K562 (cell line): Measurements from ENCODE around the gene NDUFB8. TPM values are rescaled to one million over a fixed set of nuclear protein-coding genes. Genes with fewer than 3 reads are reported as not detected.

Experiments
- BMI1 ChIP-seq: fragments of 150-350 bp; IDR thresholded peaks from 2 replicates; pipeline ENCODE4 v1.6.1; 2014; ENCODE audit warnings: low read length
- BRD9 ChIP-seq: fragments of 450-650 bp; IDR thresholded peaks from 2 replicates; pipeline ENCODE4 v1.6.1; 2018; ENCODE audit warnings: low read depth; ENCODE audit not compliant: partially characterized antibody
- C11orf30 ChIP-seq: fragments of 450-650 bp; IDR thresholded peaks from 2 replicates; pipeline ENCODE4 v1.6.1; 2016; ENCODE audit warnings: low read depth, mild to moderate bottlenecking
- CCAR2 ChIP-seq: fragments of 200-400 bp; formaldehyde crosslinking; IDR thresholded peaks from 2 replicates; pipeline ENCODE4 v1.6.1; 2017; ENCODE audit warnings: mild to moderate bottlenecking, low read depth, low read length
- CCNT2 ChIP-seq: IDR thresholded peaks from 2 replicates; pipeline ENCODE4 v1.6.1; 2011; ENCODE audit warnings: borderline replicate concordance, low read depth, mild to moderate bottlenecking, moderate library complexity, mixed read lengths, low read length; ENCODE audit not compliant: insufficient read length; ENCODE audit errors: extremely low read depth
- EGR1 ChIP-seq: fragments of 450-650 bp; conservative IDR thresholded peaks from 2 replicates; pipeline ENCODE4 v1.6.1; 2017; ENCODE audit warnings: mild to moderate bottlenecking
- IRF2 ChIP-seq: sonication (generic); formaldehyde crosslinking; IDR thresholded peaks from 2 replicates; pipeline ENCODE4 v1.8.1; 2022; ENCODE audit warnings: mild to moderate bottlenecking, missing genetic modification reagents
- NFE2 ChIP-seq: IDR thresholded peaks from 2 replicates; pipeline ENCODE4 v1.6.1; 2014; ENCODE audit warnings: antibody characterized with exemption, low read depth
- OTX1 ChIP-seq: fragments of 450-650 bp; formaldehyde crosslinking; IDR thresholded peaks from 2 replicates; pipeline ENCODE4 v1.4.0; 2022; ENCODE audit warnings: mild to moderate bottlenecking
- RAD21 ChIP-seq, 2 experiments: fragments of 250-450 bp in 1 of 2; fragments of 450-650 bp in 1 of 2; sonication (Bioruptor Pico) in 1 of 2; formaldehyde crosslinking in 1 of 2; IDR thresholded peaks in 1 of 2; conservative IDR thresholded peaks in 1 of 2; 2 replicates each; pipeline versions ENCODE4 v1.4.0 to v1.8.0; 2020 to 2022; ENCODE audit warnings: mild to moderate bottlenecking in 2 of 2, moderate library complexity in 1 of 2
- SIRT6 ChIP-seq: IDR thresholded peaks from one replicate; pipeline ENCODE4 v1.6.1; 2012; ENCODE audit warnings: low read depth, mild to moderate bottlenecking, control low read depth, inconsistent platforms, low read length, moderate library complexity
- SMC3 ChIP-seq: conservative IDR thresholded peaks from 2 replicates; pipeline ENCODE4 v1.6.1; 2011; ENCODE audit warnings: low read depth, low read length, improper control_type of control experiment; ENCODE audit not compliant: insufficient read depth
- SP1 ChIP-seq: sonication (generic); formaldehyde crosslinking; IDR thresholded peaks from 2 replicates; pipeline ENCODE4 v1.8.1; 2022; ENCODE audit warnings: mild to moderate bottlenecking, missing genetic modification reagents
- U2AF1 ChIP-seq: fragments of 200-400 bp; formaldehyde crosslinking; optimal IDR thresholded peaks from 2 replicates; pipeline ENCODE3; 2017; ENCODE audit warnings: mild to moderate bottlenecking, low read depth, low read length, moderate library complexity
- ZNF263 ChIP-seq: sonication (generic); formaldehyde crosslinking; IDR thresholded peaks from 2 replicates; pipeline ENCODE4 v1.8.0; 2022; ENCODE audit warnings: mild to moderate bottlenecking, missing genetic modification reagents, borderline replicate concordance
- ZNF431 ChIP-seq: sonication (generic); formaldehyde crosslinking; IDR thresholded peaks from 2 replicates; pipeline ENCODE4 v1.8.0; 2022; ENCODE audit warnings: mild to moderate bottlenecking, missing genetic modification reagents
- ZNF699 ChIP-seq: fragments of 250-450 bp; sonication (Bioruptor Pico); IDR thresholded peaks from 2 replicates; pipeline ENCODE4 v1.8.0; 2021; ENCODE audit warnings: mild to moderate bottlenecking, moderate library complexity; ENCODE audit not compliant: insufficient replicate concordance
- polyA plus RNA-seq, 8 experiments: library from polyadenylated mRNA; depleted of rRNA in 4 of 8; stranded (reverse) in 5 of 8; unstranded in 3 of 8; fragments of >200 nt; fragmentation: Nextera tagmentation in 2 of 8; fragmentation: Illumina TruSeq in 1 of 8; extraction: Ambion mirVana in 2 of 8; extraction: Trizol in 1 of 8; gene quantifications; 2 replicates each; pipeline versions ENCODE4 v1.2.1 to v1.2.3, GENCODE V29; 2011 to 2014; ENCODE audit warnings: inconsistent platforms in 1 of 8, missing spikeins in 1 of 8
- total RNA-seq, 7 experiments: library from RNA; depleted of rRNA in 6 of 7; stranded (reverse); fragments of >200 nt in 6 of 7; fragmentation: Illumina TruSeq in 2 of 7; extraction: Trizol in 2 of 7; gene quantifications; 2 replicates each; pipeline versions ENCODE4 v1.2.1 to v1.2.3, GENCODE V29; 2011 to 2021; ENCODE audit warnings: low replicate concordance in 1 of 7
- TF ChIP-seq, protein P1 (sequence below), 3 experiments: fragments of 200-800 bp in 1 of 3; sonication (Bioruptor generic) in 1 of 3; sonication (generic) in 1 of 3; formaldehyde crosslinking in 1 of 3; IDR thresholded peaks; 2 replicates each; pipeline versions ENCODE4 v1.6.1 to v1.8.0; 2016 to 2022; ENCODE audit warnings: mild to moderate bottlenecking in 2 of 3, missing compliant biosample characterization in 2 of 3, missing genetic modification characterization in 2 of 3, missing genetic modification reagents in 1 of 3
- TF ChIP-seq, protein P2 (sequence below): fragments of 450-650 bp; IDR thresholded peaks from one replicate; pipeline ENCODE4 v1.6.1; 2018; ENCODE audit warnings: mild to moderate bottlenecking, moderate library complexity; ENCODE audit not compliant: partially characterized antibody

NDUFB8 gene
- total and polyA plus RNA-seq, 9 of the 15 experiments (the other 6 are each of a cell fraction or from before 2014, with no cell fraction given) = 131 to 360 (median 199) TPM

DNA sequence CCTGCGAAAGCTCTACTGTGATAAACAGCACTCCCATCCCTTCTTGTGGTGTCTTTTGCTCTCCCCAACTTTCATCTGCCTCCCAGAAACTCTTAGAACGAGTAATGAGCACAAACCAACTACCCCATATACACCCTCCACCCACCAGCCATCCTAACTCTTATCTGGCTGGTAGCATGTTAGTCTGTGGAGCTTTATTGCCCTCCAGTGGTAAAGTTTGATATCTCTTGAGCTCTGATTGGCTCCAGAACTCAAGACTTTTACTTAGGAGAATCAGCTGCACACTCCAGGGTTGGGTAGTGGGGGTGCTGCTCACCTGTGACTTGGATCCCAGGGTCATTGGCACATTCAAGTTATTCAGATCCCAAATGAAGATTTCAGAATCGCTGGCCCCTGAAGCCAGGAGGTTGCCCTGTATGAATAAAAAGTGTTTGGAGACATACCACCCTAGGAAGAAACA, 20.9 kb downstream of the NDUFB8 start (continued):
- TF ChIP-seq, protein P1, sequence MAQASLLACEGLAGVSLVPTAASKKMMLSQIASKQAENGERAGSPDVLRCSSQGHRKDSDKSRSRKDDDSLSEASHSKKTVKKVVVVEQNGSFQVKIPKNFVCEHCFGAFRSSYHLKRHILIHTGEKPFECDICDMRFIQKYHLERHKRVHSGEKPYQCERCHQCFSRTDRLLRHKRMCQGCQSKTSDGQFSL (CRISPR knock-in tag; IDR thresholded peaks at IDR 0.05) = 0 out of 2 replicates have a peak, but pooled peaks have one; percentile 35
- TF ChIP-seq, protein P1 (tag; IDR thresholded peaks at IDR 0.05) = no peak
- TF ChIP-seq IRF2 (CRISPR knock-in tag) (no peak), ZNF431 (no peak), BRD9 (no peak), ZNF699 (CRISPR knock-in tag) (no peak), NFE2 (no peak), CCNT2 (no peak), SP1 (CRISPR knock-in tag) (no peak), OTX1 (CRISPR knock-in tag) (no peak), BMI1 (no peak), SIRT6 (no peak), SMC3 (peak; percentile 69), CCAR2 (no peak), RAD21 (CRISPR knock-in tag; conservative IDR thresholded peaks at IDR 0.05 in 1 of 2, IDR thresholded peaks at IDR 0.05 in 1 of 2) (peak; percentile 65 to 80), ZNF263 (CRISPR knock-in tag) (no peak), EGR1 (0 out of 2 replicates have a peak, but pooled peaks have one; percentile 29), U2AF1 (no peak), C11orf30 (no peak)
- TF ChIP-seq, protein P2, sequence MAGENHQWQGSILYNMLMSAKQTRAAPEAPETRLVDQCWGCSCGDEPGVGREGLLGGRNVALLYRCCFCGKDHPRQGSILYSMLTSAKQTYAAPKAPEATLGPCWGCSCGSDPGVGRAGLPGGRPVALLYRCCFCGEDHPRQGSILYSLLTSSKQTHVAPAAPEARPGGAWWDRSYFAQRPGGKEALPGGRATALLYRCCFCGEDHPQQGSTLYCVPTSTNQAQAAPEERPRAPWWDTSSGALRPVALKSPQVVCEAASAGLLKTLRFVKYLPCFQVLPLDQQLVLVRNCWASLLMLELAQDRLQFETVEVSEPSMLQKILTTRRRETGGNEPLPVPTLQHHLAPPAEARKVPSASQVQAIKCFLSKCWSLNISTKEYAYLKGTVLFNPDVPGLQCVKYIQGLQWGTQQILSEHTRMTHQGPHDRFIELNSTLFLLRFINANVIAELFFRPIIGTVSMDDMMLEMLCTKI = no peak
